Measurements from ENCODE around the gene GALK1.
A peak's percentile ranks its signal among the peaks of the same experiment; 100 is the strongest.

GALK1 gene

GRCh38 chr17:75722542-75723095 is 42.4 kb downstream of the GALK1 start:
- no peak for DNase-seq

- no peak for DNase-seq
These were observed 42.9 kb downstream of the GALK1 start for GRCh38 chr17:75722076-75722475.

GRCh38 chr17:75721463-75722011 is 43.5 kb downstream of the GALK1 start:
- DNase-seq, result no peak

GRCh38 chr17:75720656-75721462 is 44.1 kb downstream of the GALK1 start, which contains the start of gene ITGB4:
ITGB4 (plus strand) TSS chr17:75721459; CDS start chr17:75724704, 3,245 bp downstream.
- peak; percentile 39 for DNase-seq

GRCh38 chr17:75719732-75720131 is 45.3 kb downstream of the GALK1 start:
- no peak for DNase-seq

GRCh38 chr17:75712446-75712845 is 52.5 kb downstream of the GALK1 start:
- DNase-seq, result no peak
